Endothelial cell of hepatic sinusoid (primary cell): ENCODE results near the gene MINDY3.

Source experiments
- in situ Hi-C: cut with HindIII; loops from 2 replicates; pipeline ENCODE4 v1.10.0; 2017; ENCODE audit warnings: low sequenced_read_pairs

Gene MINDY3

GRCh38 chr10:15742102-15742501 lies 118.2 kb downstream of the MINDY3 start:
- in situ Hi-C loops = no loop called here

GRCh38 chr10:15741581-15741980 lies 118.7 kb downstream of the MINDY3 start:
- in situ Hi-C loops = no loop called here

DNA sequence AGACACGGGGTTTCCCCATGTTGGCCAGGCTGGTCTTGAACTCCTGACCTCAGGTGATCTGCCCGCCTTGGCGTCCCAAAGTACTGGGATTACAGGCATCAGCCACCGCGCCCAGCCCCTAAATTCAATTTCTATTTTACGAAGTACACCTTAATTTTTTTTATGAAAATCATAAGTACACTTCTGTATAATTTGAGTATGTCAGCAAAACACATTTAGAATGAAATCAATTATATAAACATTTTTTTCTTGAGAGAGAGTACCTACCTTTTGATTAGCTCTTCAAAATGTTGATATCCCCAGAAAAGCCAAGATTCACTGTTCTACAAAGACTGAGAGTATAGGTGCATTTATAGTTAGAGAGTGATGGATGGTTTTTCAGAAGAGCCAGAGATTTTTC lies 120.0 kb downstream of the MINDY3 start:
- in situ Hi-C loops = no loop called here

- in situ Hi-C loops = no loop called here
Measured at GRCh38 chr10:15739254-15739970, 120.9 kb downstream of the MINDY3 start.

GRCh38 chr10:15738270-15738925 lies 121.9 kb downstream of the MINDY3 start:
- in situ Hi-C loops = no loop called here

- in situ Hi-C loops = no loop called here
Measured at GRCh38 chr10:15737656-15738055, 122.7 kb downstream of the MINDY3 start.

DNA sequence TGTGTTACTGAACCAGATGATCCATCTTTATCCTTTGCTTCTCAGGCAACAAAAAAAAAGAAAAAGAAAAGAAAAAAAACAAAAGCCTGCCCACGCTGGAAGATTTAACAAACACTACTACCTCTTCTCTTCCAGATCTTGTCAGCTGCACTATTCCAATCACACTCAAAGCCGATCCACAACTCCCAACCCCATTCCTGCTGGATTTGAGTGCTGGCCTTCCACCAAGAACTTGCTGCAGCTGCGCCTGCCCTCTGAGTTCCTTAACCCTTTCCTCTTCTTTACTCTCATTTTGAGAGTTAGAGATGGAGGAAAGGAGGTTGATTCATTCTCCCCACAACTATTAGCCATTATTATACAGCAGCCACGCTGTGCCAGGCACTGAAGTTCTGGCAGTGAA lies 124.5 kb downstream of the MINDY3 start:
- in situ Hi-C loops = no loop called here

- in situ Hi-C loops = no loop called here
Measured at GRCh38 chr10:15730341-15730740, 130.0 kb downstream of the MINDY3 start.

- in situ Hi-C loops = no loop called here
Measured at GRCh38 chr10:15729890-15730289, 130.4 kb downstream of the MINDY3 start.
